SK-N-MC (cell line): ENCODE measurements around the gene C12orf60.

Experiments
- EZH2 ChIP-seq: fragments of 200-600 bp; sonication (generic); IDR thresholded peaks from one replicate; pipeline ENCODE4 v1.6.1; 2017; ENCODE audit warnings: antibody characterized with exemption
- POLR2AphosphoS5 ChIP-seq: IDR thresholded peaks from 2 replicates; pipeline ENCODE4 v1.6.1; 2012; ENCODE audit warnings: mild to moderate bottlenecking, low read depth, low read length, borderline replicate concordance

- TF ChIP-seq EZH2, result no peak
- TF ChIP-seq POLR2AphosphoS5, result no peak
These were observed 22.6 kb upstream of the C12orf60 start for GRCh38 chr12:14780859-14781258.
